Measurements from ENCODE around the gene CFAP46. TPM values are rescaled to one million over a fixed set of nuclear protein-coding genes. Genes with fewer than 3 reads are reported as not detected.
"Not testable (repeated sequence)": the region's sequence is repeated elsewhere in the genome, so short reads cannot be mapped to it uniquely, and the experiment has no call there.

Gene CFAP46
- total RNA-seq, 1 donor = 0.09 TPM

GRCh38 chr10:132958883-132959558, 16.7 kb upstream of the CFAP46 start:
- no peak for TF ChIP-seq CTCF (IDR thresholded peaks at IDR 0.05; ENCODE audit: insufficient read depth, low read length)
- DNase-seq (ENCODE audit: low read depth) = no peak
- H3K4me3 ChIP-seq (ENCODE audit: low read depth, low read length) = no peak overlapping the region

- no peak overlapping the region for H3K4me3 ChIP-seq (ENCODE audit: low read depth, low read length)
- TF ChIP-seq CTCF (IDR thresholded peaks at IDR 0.05; ENCODE audit: insufficient read depth, low read length) = no peak
- no peak for DNase-seq (ENCODE audit: low read depth)
Observed at GRCh38 chr10:132957981-132958882, 15.9 kb upstream of the CFAP46 start.

- no peak for DNase-seq (ENCODE audit: low read depth)
- no peak overlapping the region for H3K4me3 ChIP-seq (ENCODE audit: low read depth, low read length)
Observed at GRCh38 chr10:132957131-132957530, 14.8 kb upstream of the CFAP46 start.

GRCh38 chr10:132956259-132956658, 13.9 kb upstream of the CFAP46 start:
- H3K4me3 ChIP-seq (ENCODE audit: low read depth, low read length); DNase-seq (ENCODE audit: low read depth): not testable (repeated sequence)

More at GRCh38 chr10:132957131-132957530, 14.8 kb upstream of the CFAP46 start:
- no peak for TF ChIP-seq CTCF (IDR thresholded peaks at IDR 0.05; ENCODE audit: insufficient read depth, low read length)

- H3K4me3 ChIP-seq (ENCODE audit: low read depth, low read length) = no peak overlapping the region
- TF ChIP-seq CTCF (IDR thresholded peaks at IDR 0.05; ENCODE audit: insufficient read depth, low read length) = no peak
- no peak for DNase-seq (ENCODE audit: low read depth)
Observed at GRCh38 chr10:132955479-132955878, 13.1 kb upstream of the CFAP46 start.

GRCh38 chr10:132953428-132953827, 11.1 kb upstream of the CFAP46 start:
- no peak for DNase-seq (ENCODE audit: low read depth)
- no peak overlapping the region for H3K4me3 ChIP-seq (ENCODE audit: low read depth, low read length)
- no peak for TF ChIP-seq CTCF (IDR thresholded peaks at IDR 0.05; ENCODE audit: insufficient read depth, low read length)

GRCh38 chr10:132951926-132952325, 9.6 kb upstream of the CFAP46 start:
- TF ChIP-seq CTCF (IDR thresholded peaks at IDR 0.05; ENCODE audit: insufficient read depth, low read length) = no peak
- DNase-seq (ENCODE audit: low read depth) = no peak
- no peak overlapping the region for H3K4me3 ChIP-seq (ENCODE audit: low read depth, low read length)

Measured in fibroblast of the aortic adventitia (primary cell).